NAMALWA (cell line): ENCODE results near the gene SYNDIG1L.

Source experiments
- DNase-seq: peaks from one replicate; pipeline ENCODE4 v3.0.0-alpha.2; 2015; ENCODE audit warnings: low spot score

SYNDIG1L gene

GRCh38 chr14:74358176-74358829 lies 67.7 kb downstream of the SYNDIG1L start:
- no peak for DNase-seq

- DNase-seq: no peak
Measured at GRCh38 chr14:74357585-74357984, 68.4 kb downstream of the SYNDIG1L start.

GRCh38 chr14:74356892-74357575 lies 69.0 kb downstream of the SYNDIG1L start:
- DNase-seq: no peak
